ENCODE results near the gene IL18R1. TPM values are rescaled to one million over a fixed set of nuclear protein-coding genes. Genes with fewer than 3 reads are reported as not detected.

Gene IL18R1
- total and polyA plus RNA-seq, 2 experiments from 2014 or later, result 1.5 to 2.1 TPM

DNA sequence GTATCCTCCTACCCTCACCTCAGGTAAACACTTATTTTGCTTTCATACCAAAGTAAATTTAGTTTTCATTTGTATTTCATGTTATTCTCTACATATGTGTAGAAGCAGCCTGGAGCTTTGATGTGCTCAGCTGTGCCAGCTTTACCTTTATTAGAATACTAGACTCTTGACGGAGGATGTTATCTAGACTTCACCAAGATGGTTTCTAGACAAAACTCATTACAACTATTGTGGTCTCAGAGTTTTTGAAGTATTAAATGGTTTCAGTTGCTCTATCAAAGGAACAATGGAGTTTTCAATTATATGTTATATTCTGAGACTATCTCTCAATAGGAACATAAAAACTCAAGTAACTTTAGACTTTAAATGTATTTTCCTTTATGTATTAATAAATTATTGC is 62.4 kb downstream of the IL18R1 start:
- Histone ChIP-seq H3K9ac (no peak overlapping the region), H3K4me2 (ENCODE audit: unreplicated experiment) (no peak overlapping the region), H3K4me1 (ENCODE audit: insufficient read depth) (no peaks in the 10 kb centered on the region), H3K79me2 (ENCODE audit: insufficient read depth) (no peaks in the 10 kb centered on the region), H3K27ac (no peak overlapping the region), H3F3A (ENCODE audit: insufficient read depth) (no peaks in the 10 kb centered on the region), H4K20me1 (ENCODE audit: insufficient read depth) (no peaks in the 10 kb centered on the region), H3K4me3 (no peak overlapping the region), H3K36me3 (ENCODE audit: low read depth) (no peaks in the 10 kb centered on the region), H3K9me3 (ENCODE audit: low read depth) (no peaks in the 10 kb centered on the region), H3K9me2 (ENCODE audit: insufficient read depth) (no peaks in the 10 kb centered on the region), H2AFZ (no peak overlapping the region), H3K27me3 (replicated peaks; ENCODE audit: insufficient read depth) (peaks cover 44% of the 10 kb centered on the region)
- TF ChIP-seq EZH2phosphoT487 (IDR thresholded peaks at IDR 0.05; ENCODE audit: insufficient read depth, low read depth) (no peak), EZH2 (IDR thresholded peaks at IDR 0.05; ENCODE audit: insufficient read depth, poor library complexity, severe bottlenecking) (no peak)
- WGBS, 2 experiments (ENCODE audit: low coverage in 1 of 2, low lambda C conversion rate in 2 of 2, missing lambda C conversion rate in 2 of 2), result 48% methylated on average over 1 of the region's 1 CpG
- in situ Hi-C loops (cut with MboI), result no loop called here
- no peak for DNase-seq

DNA sequence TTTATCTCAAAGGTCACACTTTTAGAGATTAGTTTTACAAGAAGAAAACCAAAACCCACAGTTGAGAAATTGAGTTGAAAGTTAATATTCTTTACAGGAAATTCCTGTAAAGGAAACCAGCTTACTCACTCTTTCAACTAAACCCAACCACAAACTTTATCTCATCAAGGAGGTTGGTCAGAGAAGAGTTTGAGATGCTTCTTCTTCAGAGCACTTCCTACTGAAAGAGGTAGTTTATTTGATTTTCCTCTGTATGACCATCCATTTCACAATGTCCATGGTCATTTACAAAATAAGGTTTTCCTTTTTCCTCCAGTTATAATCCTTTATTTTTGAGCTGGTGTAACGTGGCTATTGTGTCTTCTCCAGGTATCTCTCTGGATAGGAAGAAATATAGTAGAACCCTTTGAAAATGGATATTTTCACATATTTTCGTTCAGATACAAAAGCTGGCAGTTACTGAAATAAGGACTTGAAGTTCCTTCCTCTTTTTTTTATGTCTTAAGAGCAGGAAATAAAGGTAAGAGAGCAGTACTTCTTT is 62.9 kb downstream of the IL18R1 start:
- no peaks in the 10 kb centered on the region for H4K20me1 ChIP-seq (ENCODE audit: insufficient read depth)
- WGBS, 2 experiments (ENCODE audit: low coverage in 1 of 2, low lambda C conversion rate in 2 of 2, missing lambda C conversion rate in 2 of 2), result 38 to 52% methylated on average over 2 of the region's 2 CpGs
- no peak overlapping the region for H3K27ac ChIP-seq
- in situ Hi-C loops (cut with MboI), result no loop called here
- no peak overlapping the region for H3K4me2 ChIP-seq (ENCODE audit: unreplicated experiment)
- no peak for TF ChIP-seq EZH2phosphoT487 (IDR thresholded peaks at IDR 0.05; ENCODE audit: insufficient read depth, low read depth)
- TF ChIP-seq EZH2 (IDR thresholded peaks at IDR 0.05; ENCODE audit: insufficient read depth, poor library complexity, severe bottlenecking), result no peak
- no peak overlapping the region for H3K9ac ChIP-seq
- peaks cover 40% of the 10 kb centered on the region for H3K27me3 ChIP-seq (replicated peaks; ENCODE audit: insufficient read depth)
- DNase-seq, result peak; percentile 6
- H3K36me3 ChIP-seq (ENCODE audit: low read depth), result no peaks in the 10 kb centered on the region
- no peaks in the 10 kb centered on the region for H3K9me3 ChIP-seq (ENCODE audit: low read depth)
- H2AFZ ChIP-seq, result no peak overlapping the region
- H3K4me3 ChIP-seq, result no peak overlapping the region
- H3F3A ChIP-seq (ENCODE audit: insufficient read depth), result no peaks in the 10 kb centered on the region
- no peaks in the 10 kb centered on the region for H3K4me1 ChIP-seq (ENCODE audit: insufficient read depth)
- H3K9me2 ChIP-seq (ENCODE audit: insufficient read depth), result no peaks in the 10 kb centered on the region
- no peaks in the 10 kb centered on the region for H3K79me2 ChIP-seq (ENCODE audit: insufficient read depth)

DNA sequence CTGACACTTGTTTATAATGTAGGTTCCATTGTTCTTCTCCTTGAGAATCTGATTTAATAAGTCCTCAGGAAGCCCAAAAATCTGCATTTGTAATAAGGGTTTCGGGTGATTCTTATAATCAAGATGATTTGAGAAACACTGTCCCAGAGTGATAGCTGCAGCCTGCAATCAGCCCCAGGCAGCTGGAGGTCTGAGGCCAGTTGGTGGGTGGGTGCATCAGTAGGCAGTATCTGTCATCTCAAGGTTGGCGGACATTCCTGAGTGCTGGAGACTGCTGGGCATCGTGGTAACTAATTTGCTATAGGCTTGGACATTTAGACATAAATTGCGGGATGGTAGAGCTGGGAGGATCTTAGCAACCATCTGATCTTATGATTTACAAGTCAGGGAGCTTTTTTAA is 64.7 kb downstream of the IL18R1 start:
- Histone ChIP-seq H3K4me2 (ENCODE audit: unreplicated experiment) (no peak overlapping the region), H3K36me3 (ENCODE audit: low read depth) (no peaks in the 10 kb centered on the region), H3K9me3 (ENCODE audit: low read depth) (no peaks in the 10 kb centered on the region), H3K27ac (no peak overlapping the region), H3K4me3 (no peak overlapping the region), H4K20me1 (ENCODE audit: insufficient read depth) (no peaks in the 10 kb centered on the region), H3F3A (ENCODE audit: insufficient read depth) (no peaks in the 10 kb centered on the region), H3K4me1 (ENCODE audit: insufficient read depth) (no peaks in the 10 kb centered on the region), H3K9ac (no peak overlapping the region), H3K27me3 (replicated peaks; ENCODE audit: insufficient read depth) (peaks cover 36% of the 10 kb centered on the region), H3K79me2 (ENCODE audit: insufficient read depth) (no peaks in the 10 kb centered on the region), H2AFZ (no peak overlapping the region), H3K9me2 (ENCODE audit: insufficient read depth) (no peaks in the 10 kb centered on the region)
- no peak for DNase-seq
- in situ Hi-C loops (cut with MboI), result no loop called here
- TF ChIP-seq EZH2 (IDR thresholded peaks at IDR 0.05; ENCODE audit: insufficient read depth, poor library complexity, severe bottlenecking) (no peak), EZH2phosphoT487 (IDR thresholded peaks at IDR 0.05; ENCODE audit: insufficient read depth, low read depth) (no peak)
- 72% methylated on average over 4 of the region's 4 CpGs for WGBS, 2 experiments (ENCODE audit: low coverage in 1 of 2, low lambda C conversion rate in 2 of 2, missing lambda C conversion rate in 2 of 2)

DNA sequence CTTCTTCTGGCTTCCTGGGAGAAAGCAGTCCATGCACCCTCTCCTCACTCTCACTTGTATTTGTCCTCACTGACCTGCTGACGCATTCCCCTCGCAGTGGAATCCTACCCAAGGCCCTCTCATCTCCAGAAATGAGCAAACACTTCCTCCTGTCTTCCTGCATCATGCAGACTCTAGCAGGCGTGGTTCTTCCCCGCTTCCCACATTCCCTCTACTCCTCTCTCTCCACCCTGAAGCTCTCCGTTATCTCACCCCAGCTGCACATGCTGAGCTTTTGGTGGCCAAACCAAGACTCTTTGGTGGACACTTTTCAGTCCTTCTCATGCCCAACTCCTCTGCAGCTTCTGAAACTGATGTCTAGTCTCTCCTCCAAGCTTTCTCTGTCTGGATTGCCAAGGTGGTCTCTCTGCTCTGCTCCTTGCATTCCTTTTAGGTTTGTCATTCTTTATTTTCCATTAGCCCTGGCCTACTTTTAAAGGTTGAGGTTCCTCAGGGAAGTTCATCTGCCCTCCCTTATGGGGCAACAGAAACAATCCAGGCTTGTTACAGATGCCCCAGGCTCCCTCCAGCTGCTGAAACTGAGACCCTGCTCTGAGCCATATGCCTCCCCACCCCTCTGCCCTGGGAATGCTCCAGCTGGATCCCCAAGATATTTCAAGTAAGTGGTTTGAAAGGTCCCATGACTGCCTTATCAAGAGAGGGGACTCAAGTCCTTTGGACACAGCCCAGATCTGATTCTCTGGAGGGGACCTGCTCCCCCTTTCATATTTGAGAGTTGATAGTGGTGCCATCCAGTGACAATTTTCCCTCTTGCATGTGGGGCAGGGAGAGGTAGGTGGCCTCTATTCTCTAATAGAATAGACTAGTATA is 66.5 kb downstream of the IL18R1 start:
- Histone ChIP-seq H3K27ac (no peak overlapping the region), H3K9ac (no peak overlapping the region), H3K9me3 (ENCODE audit: low read depth) (no peaks in the 10 kb centered on the region), H3K79me2 (ENCODE audit: insufficient read depth) (no peaks in the 10 kb centered on the region), H3K4me2 (ENCODE audit: unreplicated experiment) (no peak overlapping the region), H3K36me3 (ENCODE audit: low read depth) (no peaks in the 10 kb centered on the region), H3K27me3 (replicated peaks; ENCODE audit: insufficient read depth) (peaks cover 40% of the 10 kb centered on the region), H3K4me1 (ENCODE audit: insufficient read depth) (no peaks in the 10 kb centered on the region), H3F3A (ENCODE audit: insufficient read depth) (no peaks in the 10 kb centered on the region), H3K4me3 (no peak overlapping the region), H2AFZ (no peak overlapping the region), H3K9me2 (ENCODE audit: insufficient read depth) (no peaks in the 10 kb centered on the region), H4K20me1 (ENCODE audit: insufficient read depth) (no peaks in the 10 kb centered on the region)
- 63 to 70% methylated on average over 5 of the region's 5 CpGs for WGBS, 2 experiments (ENCODE audit: low coverage in 1 of 2, low lambda C conversion rate in 2 of 2, missing lambda C conversion rate in 2 of 2)
- DNase-seq, result no peak
- TF ChIP-seq EZH2phosphoT487 (IDR thresholded peaks at IDR 0.05; ENCODE audit: insufficient read depth, low read depth) (no peak), EZH2 (IDR thresholded peaks at IDR 0.05; ENCODE audit: insufficient read depth, poor library complexity, severe bottlenecking) (no peak)
- in situ Hi-C loops (cut with MboI), result no loop called here
